ENCODE measurements around the gene ZFAND3. TPM values are rescaled to one million over a fixed set of nuclear protein-coding genes. Genes with fewer than 3 reads are reported as not detected.

The ZFAND3 gene
- total and polyA plus RNA-seq, 10 of the 15 experiments (the other 5 are each of a cell fraction or from before 2014, with no cell fraction given) = 0.90 to 34.4 (median 16.3) TPM

- POLR2A ChIA-PET = no interaction called here
These were observed 236.8 kb downstream of the ZFAND3 start for GRCh38 chr6:38056361-38056760.

GRCh38 chr6:38057994-38058393 is 238.5 kb downstream of the ZFAND3 start:
- Histone ChIP-seq H3K36me3 (ENCODE audit: control insufficient read depth in 2 of 2, insufficient read depth in 2 of 2, low read length in 1 of 2) (peaks cover 2 to 3% of the 10 kb centered on the region in 2 experiments; a peak in 3 of 4 replicates), H3K79me2 (ENCODE audit: control insufficient read depth, insufficient read depth, low read length) (peaks cover 7% of the 10 kb centered on the region), H3K27ac (ENCODE audit: control insufficient read depth, insufficient read depth) (no peak overlapping the region), H2AFZ (ENCODE audit: control insufficient read depth, low read depth, low read length) (no peak overlapping the region), H3K4me2 (ENCODE audit: control insufficient read depth, insufficient read depth) (no peak overlapping the region), H3K9ac (ENCODE audit: control insufficient read depth, insufficient read depth, low read length) (no peak overlapping the region), H4K20me1 (ENCODE audit: control insufficient read depth, insufficient read depth) (no peaks in the 10 kb centered on the region), H3K4me3 (no peak overlapping the region), H3K27me3 (replicated peaks in 1 of 2; ENCODE audit: control insufficient read depth in 2 of 2, insufficient read depth in 2 of 2, low read length in 1 of 2) (no peaks in the 10 kb centered on the region), H3K4me1 (ENCODE audit: control insufficient read depth, insufficient read depth, low read length) (peaks cover 12% of the 10 kb centered on the region), H3K9me3 (replicated peaks; ENCODE audit: control insufficient read depth, insufficient read depth, low read length) (no peaks in the 10 kb centered on the region)
- in situ Hi-C loops (cut with MboI) (no loop called here), intact Hi-C loops (cut with micrococcal nuclease; ENCODE audit: unreplicated experiment) (no loop called here)
- POLR2A ChIA-PET = interaction anchor here (1.1 to 1.2 kb wide), 2 partner anchors 10 to 535 kb away, joined by 3 to 4 read pairs; no protein-coding TSS in a partner anchor
- DNase-seq (ENCODE audit: low read depth, low spot score) (peak; percentile 20), FAIRE-seq (no peak), ATAC-seq (peak; percentile 94)
- no TSS peak for BruUV-seq (replicated peaks)
- SMC1A ChIA-PET (ENCODE audit: uncharacterized antibody, unreplicated experiment) = interaction anchor here (0.7 to 1.9 kb wide), 5 partner anchors 12 to 436 kb away, joined by 3 to 10 read pairs (median 3); no protein-coding TSS in a partner anchor
- TF ChIP-seq MTA2 (IDR thresholded peaks at IDR 0.05; ENCODE audit: low read depth) (peak; percentile 44; the same call in 1 of the 2 replicates), TCF7 (IDR thresholded peaks at IDR 0.05; ENCODE audit: borderline replicate concordance) (peak; percentile 46; the same call in 1 of the 2 replicates), NR2C2 (IDR thresholded peaks at IDR 0.05; ENCODE audit: borderline replicate concordance, control insufficient read depth, insufficient read length, low read depth) (no peak), HCFC1 (IDR thresholded peaks at IDR 0.05; ENCODE audit: low read length) (no peak), HDAC6 (IDR thresholded peaks at IDR 0.05; ENCODE audit: unreplicated experiment) (no peak), IRF3 (IDR thresholded peaks at IDR 0.05) (no peak), RUNX3 (IDR thresholded peaks at IDR 0.05; ENCODE audit: low read length) (0 out of 2 replicates have a peak, but pooled peaks have one; percentile 24), IKZF1 (conservative IDR thresholded peaks at IDR 0.05) (0 out of 2 replicates have a peak, but pooled peaks have one; percentile 31), PKNOX1 (IDR thresholded peaks at IDR 0.05) (0 out of 2 replicates have a peak, but pooled peaks have one; percentile 20), JUNB (IDR thresholded peaks at IDR 0.05) (peak; percentile 25; the same call in 1 of the 2 replicates), IKZF2 (IDR thresholded peaks at IDR 0.05) (peak in 1 of 2 experiments; percentile 12; a peak in 1 of 4 replicates)
- CTCF ChIA-PET = interaction anchor here (0.9 to 1.7 kb wide), 3 partner anchors 26 to 64 kb away, joined by 3 to 4 read pairs (median 3); no protein-coding TSS in a partner anchor
- RAD21 ChIA-PET (ENCODE audit: unreplicated experiment) = interaction anchor here (1.0 to 1.7 kb wide), 2 partner anchors 13 to 24 kb away, joined by 3 to 5 read pairs; no protein-coding TSS in a partner anchor

More at GRCh38 chr6:38056361-38056760, 236.8 kb downstream of the ZFAND3 start:
- RAD21 ChIA-PET (ENCODE audit: unreplicated experiment) = no interaction called here
- ATAC-seq = no peak
- no peak overlapping the region for H2AFZ ChIP-seq (ENCODE audit: control insufficient read depth, low read depth, low read length)
- in situ Hi-C loops (cut with MboI) = no loop called here
- H3K4me2 ChIP-seq (ENCODE audit: control insufficient read depth, insufficient read depth) = no peak overlapping the region
- BruUV-seq (replicated peaks) = no TSS peak
- peaks cover 9% of the 10 kb centered on the region for H3K79me2 ChIP-seq (ENCODE audit: control insufficient read depth, insufficient read depth, low read length)
- H4K20me1 ChIP-seq (ENCODE audit: control insufficient read depth, insufficient read depth) = no peaks in the 10 kb centered on the region
- no peaks in the 10 kb centered on the region for H3K9me3 ChIP-seq (replicated peaks; ENCODE audit: control insufficient read depth, insufficient read depth, low read length)
- no peak overlapping the region for H3K27ac ChIP-seq (ENCODE audit: control insufficient read depth, insufficient read depth)
- CTCF ChIA-PET = interaction anchor here (1.7 kb wide), 1 partner anchor 33 kb away, joined by 4 read pairs; no protein-coding TSS in a partner anchor
- no peak for FAIRE-seq
- DNase-seq (ENCODE audit: low read depth, low spot score) = no peak
- 71% methylated on average over 3 of the region's 3 CpGs for WGBS (ENCODE audit: insufficient coverage, insufficient replicate concordance, low lambda C conversion rate, missing lambda C conversion rate)
- intact Hi-C loops (cut with micrococcal nuclease; ENCODE audit: unreplicated experiment) = no loop called here
- H3K4me3 ChIP-seq = no peak overlapping the region
- no peaks in the 10 kb centered on the region for H3K27me3 ChIP-seq (replicated peaks in 1 of 2; ENCODE audit: control insufficient read depth in 2 of 2, insufficient read depth in 2 of 2, low read length in 1 of 2)
- H3K4me1 ChIP-seq (ENCODE audit: control insufficient read depth, insufficient read depth, low read length) = peaks cover 12% of the 10 kb centered on the region
- H3K36me3 ChIP-seq (ENCODE audit: control insufficient read depth in 2 of 2, insufficient read depth in 2 of 2, low read length in 1 of 2) = no peaks in the 10 kb centered on the region; a peak in 1 of 4 replicates
- no peak overlapping the region for H3K9ac ChIP-seq (ENCODE audit: control insufficient read depth, insufficient read depth, low read length)
- TF ChIP-seq USF1 (IDR thresholded peaks at IDR 0.05; ENCODE audit: borderline replicate concordance, extremely low read length, insufficient read depth, low read depth, low read length) = no peak
- SMC1A ChIA-PET (ENCODE audit: uncharacterized antibody, unreplicated experiment) = no interaction called here
